Mucosa of descending colon (tissue), 3 donors: ENCODE measurements around the gene PCDHB13. TPM values are rescaled to one million over a fixed set of nuclear protein-coding genes. Genes with fewer than 3 reads are reported as not detected.
"Not testable (repeated sequence)": the region's sequence is repeated elsewhere in the genome, so short reads cannot be mapped to it uniquely, and the experiment has no call there.

ENCODE experiments used
- ATAC-seq: fragments of 200-7000 bp; cut with Tn5 transposase; one replicate; pipeline ENCODE4 v1.9.1; 2020; ENCODE audit warnings: mild to moderate bottlenecking, moderate library complexity
- DNase-seq, 3 donors: peaks; one replicate each; pipeline ENCODE4 v3.0.0-alpha.2; 2020
- H3K36me3 ChIP-seq: fragments of 200-600 bp; one replicate; pipeline ENCODE4 v1.8.0; 2021; ENCODE audit warnings: low read depth, mild to moderate bottlenecking
- H3K4me1 ChIP-seq: fragments of 200-600 bp; one replicate; pipeline ENCODE4 v1.8.0; 2021; ENCODE audit warnings: low read depth, mild to moderate bottlenecking
- H3K4me3 ChIP-seq: fragments of 200-600 bp; one replicate; pipeline ENCODE4 v1.8.0; 2021; ENCODE audit warnings: mild to moderate bottlenecking
- H3K9me3 ChIP-seq: fragments of 200-600 bp; one replicate; pipeline ENCODE4 v1.8.0; 2021; ENCODE audit warnings: mild to moderate bottlenecking
- CTCF ChIP-seq: fragments of 200-600 bp; IDR thresholded peaks from one replicate; pipeline ENCODE4 v1.8.0; 2022; ENCODE audit warnings: antibody characterized with exemption, mild to moderate bottlenecking
- intact Hi-C, 2 donors: fragments of 100-400 bp; cut with DNase I in 1 of 2; cut with micrococcal nuclease in 1 of 2; formaldehyde crosslinking; loops; one replicate each; pipeline versions ENCODE4 v1.11.0 to v1.11.1; 2022; cut with DNase I, micrococcal nuclease
- total RNA-seq, 3 donors: library from RNA; stranded (reverse); fragmentation: NEBNext Ultra II Directional in 2 of 3; extraction: Animal tissue kit (Norgen Biotek cat#: 25700) in 2 of 3; gene quantifications; one replicate each; pipeline versions ENCODE4 v1.2.1 to v1.2.4, GENCODE V29; 2021 to 2023
- donor health status: DM: no; HTN: no; CAD: no; lungs with moderate emphysema.
- donor health status: DM: no; HTN: no; CAD: no.
- donor health status: DM: no; HTN: yes; CAD: no.

PCDHB13 gene
- total RNA-seq, 3 donors from 2014 or later = 1.2 to 4.3 (median 1.9) TPM

GRCh38 chr5:141223112-141223783, 9.5 kb downstream of the PCDHB13 start, which contains the start of gene PCDHB14:
PCDHB14 (plus strand) TSS chr5:141223343; CDS start chr5:141223506, 163 bp downstream.
- ATAC-seq (peak; percentile 36), DNase-seq (no peak)
- H3K4me1 ChIP-seq = no peaks in the 10 kb centered on the region
- no peak for TF ChIP-seq CTCF
- no peak within 1 kb of the TSS for H3K4me3 ChIP-seq
- intact Hi-C loops = no loop called here
- H3K36me3 ChIP-seq = no peaks in the 10 kb centered on the region
- H3K9me3 ChIP-seq = peaks cover 84% of the 10 kb centered on the region

- intact Hi-C loops, ATAC-seq: not testable (repeated sequence)
- H3K9me3 ChIP-seq = peaks cover 82% of the 10 kb centered on the region
These were observed 11.1 kb downstream of the PCDHB13 start for GRCh38 chr5:141224844-141225243.

GRCh38 chr5:141225421-141225820, 11.7 kb downstream of the PCDHB13 start:
- H3K36me3 ChIP-seq = not testable (repeated sequence)

More at GRCh38 chr5:141224844-141225243, 11.1 kb downstream of the PCDHB13 start:
- H3K36me3 ChIP-seq, H3K4me3 ChIP-seq, DNase-seq, H3K4me1 ChIP-seq: not testable (repeated sequence)

GRCh38 chr5:141234109-141234667, 20.5 kb downstream of the PCDHB13 start:
- ATAC-seq (no peak), DNase-seq (peak in 1 of 3 donors; percentile 5)
- H3K9me3 ChIP-seq = peaks cover 90% of the 10 kb centered on the region
- H3K4me1 ChIP-seq = no peaks in the 10 kb centered on the region
- H3K4me3 ChIP-seq = no peak overlapping the region
- no peak for TF ChIP-seq CTCF
- H3K36me3 ChIP-seq = no peaks in the 10 kb centered on the region
- intact Hi-C loops = no loop called here

More at GRCh38 chr5:141225421-141225820, 11.7 kb downstream of the PCDHB13 start:
- intact Hi-C loops, H3K4me3 ChIP-seq, H3K4me1 ChIP-seq, ATAC-seq, DNase-seq: not testable (repeated sequence)
- H3K9me3 ChIP-seq = peaks cover 82% of the 10 kb centered on the region

GRCh38 chr5:141235922-141236321, 22.2 kb downstream of the PCDHB13 start:
- H3K4me3 ChIP-seq, intact Hi-C loops, DNase-seq, H3K36me3 ChIP-seq, H3K4me1 ChIP-seq, ATAC-seq: not testable (repeated sequence)
- peaks cover 96% of the 10 kb centered on the region for H3K9me3 ChIP-seq

- H3K4me3 ChIP-seq = no peak overlapping the region
- intact Hi-C loops = no loop called here
- DNase-seq = no peak
- H3K36me3 ChIP-seq = no peaks in the 10 kb centered on the region
- no peak for TF ChIP-seq CTCF
- no peaks in the 10 kb centered on the region for H3K4me1 ChIP-seq
- H3K9me3 ChIP-seq = peaks cover 98% of the 10 kb centered on the region
- no peak for ATAC-seq
These were observed 23.0 kb downstream of the PCDHB13 start for GRCh38 chr5:141236516-141237313.

GRCh38 chr5:141241496-141241895, 27.8 kb downstream of the PCDHB13 start:
- peaks cover 98% of the 10 kb centered on the region for H3K9me3 ChIP-seq
- intact Hi-C loops = no loop called here
- TF ChIP-seq CTCF = no peak
- H3K4me1 ChIP-seq = no peaks in the 10 kb centered on the region
- no peak overlapping the region for H3K4me3 ChIP-seq
- ATAC-seq (no peak), DNase-seq (no peak)
- H3K36me3 ChIP-seq = no peaks in the 10 kb centered on the region
